Activated CD8-positive, alpha-beta memory T cell treated with anti-CD3 and anti-CD28 coated beads, Interleukin-2, amount 10 ng/mL, durations not matched to agents 7 days and 5 days (primary cell): ENCODE data around the gene LRMDA. TPM values are rescaled to one million over a fixed set of nuclear protein-coding genes. Genes with fewer than 3 reads are reported as not detected.

ENCODE experiments used
- ATAC-seq: fragments of 150-1000 bp; cut with Tn5 transposase; one replicate; pipeline ENCODE4 v1.10.0; 2021; ENCODE audit warnings: moderate library complexity
- CTCF ChIA-PET: fragments of 350-600 bp; sonication (Branson Sonifier 250); formaldehyde crosslinking; loops from one replicate; lab custom pipeline; 2021; ENCODE audit warnings: antibody characterized with exemption; lab: Charles Lee
- DNase-seq: peaks from one replicate; pipeline ENCODE4 v3.0.0-alpha.2; 2020
- H3K27ac Mint-ChIP-seq: one replicate; pipeline ENCODE4 v1.8.0; 2021; ENCODE audit warnings: mild to moderate bottlenecking, mixed read lengths
- H3K27me3 Mint-ChIP-seq: one replicate; pipeline ENCODE4 v1.8.0; 2021; ENCODE audit warnings: mixed read lengths
- H3K36me3 Mint-ChIP-seq: one replicate; pipeline ENCODE4 v1.8.0; 2021; ENCODE audit warnings: mild to moderate bottlenecking, mixed read lengths
- H3K4me1 Mint-ChIP-seq: one replicate; pipeline ENCODE4 v1.8.0; 2021; ENCODE audit warnings: mixed read lengths
- H3K4me3 Mint-ChIP-seq: one replicate; pipeline ENCODE4 v1.8.0; 2021; ENCODE audit warnings: mild to moderate bottlenecking, moderate library complexity, mixed read lengths
- H3K9me3 Mint-ChIP-seq: one replicate; pipeline ENCODE4 v1.8.0; 2022; ENCODE audit warnings: low read depth, mixed read lengths
- total RNA-seq, 2 experiments: library from RNA; stranded (reverse); gene quantifications; one replicate each; pipeline ENCODE4 v1.2.3, GENCODE V29; 2021

Gene LRMDA
- total RNA-seq, 2 experiments from 2014 or later, result not detected

DNA sequence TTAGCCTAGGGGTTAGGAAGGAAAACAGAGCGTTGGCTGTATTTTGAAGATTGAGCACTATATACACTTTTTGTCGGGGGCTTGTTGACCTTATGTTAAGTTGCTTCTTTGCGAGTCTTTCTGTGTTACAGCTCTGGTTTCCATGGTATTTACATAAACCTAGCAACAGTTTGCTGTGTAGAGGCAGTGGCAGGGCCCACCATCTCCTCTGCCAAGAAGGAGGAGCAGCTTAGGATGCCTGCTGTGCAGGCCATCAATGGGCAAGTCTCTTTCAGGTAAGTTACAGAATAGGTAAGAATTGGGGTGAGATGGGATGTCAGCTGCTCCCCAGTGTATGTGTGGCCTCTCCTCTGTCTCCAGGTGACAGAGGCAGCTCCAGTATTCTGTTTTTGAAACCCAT, 485.5 kb downstream of the LRMDA start:
- Mint-ChIP-seq H3K9me3 (no peaks in the 10 kb centered on the region), H3K4me1 (no peaks in the 10 kb centered on the region), H3K36me3 (no peaks in the 10 kb centered on the region), H3K4me3 (no peak overlapping the region), H3K27me3 (no peaks in the 10 kb centered on the region), H3K27ac (no peak overlapping the region)
- no peak for DNase-seq
- no peak for ATAC-seq
- CTCF ChIA-PET, result no interaction called here

DNA sequence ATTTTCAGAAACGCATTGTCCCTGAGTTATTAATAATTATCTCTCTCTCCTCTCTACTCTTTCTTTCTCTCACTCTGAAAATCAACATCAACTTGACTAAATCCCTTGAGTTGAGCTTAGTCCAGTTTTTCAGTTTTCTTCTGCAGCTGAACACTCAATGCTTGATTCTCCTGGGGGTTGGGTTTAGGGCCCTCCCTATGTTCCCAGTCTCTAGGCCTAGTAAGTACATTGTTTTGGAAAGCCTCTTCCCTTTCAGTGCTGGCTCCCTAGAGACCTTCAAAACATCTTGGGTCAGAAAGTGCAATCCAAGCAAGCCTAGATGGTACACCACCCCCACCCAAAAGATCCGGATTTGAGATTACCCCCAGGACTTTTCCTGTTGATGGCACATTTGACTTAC, 488.5 kb downstream of the LRMDA start:
- Mint-ChIP-seq H3K27ac (no peak overlapping the region), H3K4me1 (no peaks in the 10 kb centered on the region), H3K36me3 (no peaks in the 10 kb centered on the region), H3K4me3 (no peak overlapping the region), H3K27me3 (peaks cover 4% of the 10 kb centered on the region), H3K9me3 (no peaks in the 10 kb centered on the region)
- DNase-seq, result no peak
- CTCF ChIA-PET, result no interaction called here
- ATAC-seq, result no peak

DNA sequence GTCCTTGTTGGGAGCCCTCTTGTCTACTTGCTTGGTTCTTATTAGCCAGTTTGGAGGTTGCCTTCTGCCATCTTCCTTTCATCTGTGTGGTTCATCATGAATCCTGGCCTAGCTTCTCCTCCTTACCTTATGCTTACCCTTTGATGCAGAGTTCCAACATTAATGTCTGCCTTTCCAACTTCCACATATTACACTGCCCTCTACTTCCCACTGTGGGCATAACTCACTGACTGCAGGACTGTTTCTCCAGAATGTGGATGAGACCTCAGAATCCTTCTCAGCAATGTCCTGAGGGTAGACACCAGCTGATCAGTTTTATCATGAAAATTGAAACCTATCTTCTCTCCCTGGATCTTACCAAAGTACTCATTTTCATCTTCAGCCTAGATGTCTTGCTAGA, 491.0 kb downstream of the LRMDA start:
- peaks cover 4% of the 10 kb centered on the region for H3K27me3 Mint-ChIP-seq
- no peaks in the 10 kb centered on the region for H3K36me3 Mint-ChIP-seq
- CTCF ChIA-PET, result no interaction called here
- H3K27ac Mint-ChIP-seq, result no peak overlapping the region
- H3K4me1 Mint-ChIP-seq, result no peaks in the 10 kb centered on the region
- no peak for DNase-seq
- ATAC-seq, result no peak
- no peak overlapping the region for H3K4me3 Mint-ChIP-seq
- H3K9me3 Mint-ChIP-seq, result no peaks in the 10 kb centered on the region

DNA sequence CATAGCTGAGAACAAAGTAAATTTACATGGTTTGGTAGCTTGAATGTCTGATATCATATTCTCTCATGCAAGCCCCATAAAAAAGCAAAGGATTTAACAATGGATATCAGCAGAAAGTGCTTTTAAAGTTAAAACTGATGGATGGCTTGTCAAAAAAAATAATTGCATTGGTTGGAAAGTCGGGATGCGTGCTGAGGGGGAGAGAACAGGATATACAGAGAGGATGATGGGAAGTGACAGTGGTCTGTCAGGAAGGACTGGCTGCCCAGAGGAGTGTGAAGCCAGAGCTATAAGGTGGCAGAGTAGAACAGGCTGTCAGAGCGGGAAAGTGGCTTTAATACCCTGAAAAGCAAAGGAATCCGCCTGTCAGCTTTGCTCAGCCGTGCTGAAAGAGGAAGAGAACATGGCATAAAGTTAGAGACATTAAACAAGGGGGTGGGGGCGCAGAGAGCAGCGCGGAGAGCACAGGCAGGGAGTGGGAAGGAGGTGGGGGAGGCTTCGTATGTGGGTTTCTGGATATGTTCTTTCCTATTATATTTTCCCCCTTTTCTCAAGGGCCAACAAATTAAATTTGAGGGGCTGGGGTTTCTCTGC, 493.0 kb downstream of the LRMDA start:
- DNase-seq (no peak), ATAC-seq (no peak)
- Mint-ChIP-seq H3K9me3 (no peaks in the 10 kb centered on the region), H3K36me3 (no peaks in the 10 kb centered on the region), H3K4me3 (no peak overlapping the region), H3K27me3 (peaks cover 4% of the 10 kb centered on the region), H3K27ac (no peak overlapping the region), H3K4me1 (no peaks in the 10 kb centered on the region)
- CTCF ChIA-PET, result no interaction called here

DNA sequence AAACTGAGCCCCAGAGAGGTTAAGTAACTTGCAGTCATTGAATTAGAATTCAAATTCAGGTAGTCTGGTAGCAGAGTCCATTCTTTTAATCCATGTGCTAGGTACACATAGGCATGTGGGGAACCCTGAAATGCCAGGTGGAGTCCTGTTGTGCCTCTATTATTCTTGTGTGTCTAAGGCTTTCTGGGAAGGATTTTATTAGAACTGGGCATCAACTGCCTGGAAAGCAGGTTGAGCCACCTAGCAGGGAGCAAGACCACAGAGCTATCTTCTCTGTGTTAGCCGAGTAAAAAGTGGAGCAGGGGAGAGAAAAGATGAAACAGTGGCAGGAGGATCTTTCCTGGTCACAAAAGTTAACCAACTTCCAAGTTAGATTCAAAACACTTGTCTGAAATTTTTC, 494.6 kb downstream of the LRMDA start:
- CTCF ChIA-PET, result no interaction called here
- H3K4me1 Mint-ChIP-seq, result no peaks in the 10 kb centered on the region
- H3K4me3 Mint-ChIP-seq, result no peak overlapping the region
- H3K36me3 Mint-ChIP-seq, result no peaks in the 10 kb centered on the region
- no peaks in the 10 kb centered on the region for H3K9me3 Mint-ChIP-seq
- peaks cover 4% of the 10 kb centered on the region for H3K27me3 Mint-ChIP-seq
- DNase-seq, result no peak
- no peak for ATAC-seq
- no peak overlapping the region for H3K27ac Mint-ChIP-seq

DNA sequence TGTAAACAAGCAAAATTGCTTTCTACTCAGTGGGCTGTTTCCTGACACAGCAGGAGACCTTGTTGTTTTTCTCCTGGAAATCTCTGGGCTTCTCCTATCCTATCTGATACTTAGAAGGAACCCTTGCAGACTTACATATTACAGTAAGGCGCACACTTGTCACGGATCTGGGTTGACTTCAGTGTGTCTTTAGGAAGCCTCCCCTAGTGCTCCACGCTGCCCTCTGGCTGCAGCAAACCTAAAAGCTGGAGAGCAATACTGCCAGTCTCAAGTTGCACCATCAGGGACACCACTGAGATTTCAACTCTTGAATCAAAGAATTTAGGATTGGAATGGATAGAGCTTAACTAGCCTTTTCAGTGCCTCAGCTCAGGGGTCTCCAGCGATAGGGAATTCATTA, 495.3 kb downstream of the LRMDA start:
- DNase-seq, result no peak
- no peak overlapping the region for H3K27ac Mint-ChIP-seq
- ATAC-seq, result no peak
- peaks cover 4% of the 10 kb centered on the region for H3K27me3 Mint-ChIP-seq
- H3K4me3 Mint-ChIP-seq, result no peak overlapping the region
- H3K9me3 Mint-ChIP-seq, result no peaks in the 10 kb centered on the region
- H3K4me1 Mint-ChIP-seq, result no peaks in the 10 kb centered on the region
- CTCF ChIA-PET, result no interaction called here
- no peaks in the 10 kb centered on the region for H3K36me3 Mint-ChIP-seq

DNA sequence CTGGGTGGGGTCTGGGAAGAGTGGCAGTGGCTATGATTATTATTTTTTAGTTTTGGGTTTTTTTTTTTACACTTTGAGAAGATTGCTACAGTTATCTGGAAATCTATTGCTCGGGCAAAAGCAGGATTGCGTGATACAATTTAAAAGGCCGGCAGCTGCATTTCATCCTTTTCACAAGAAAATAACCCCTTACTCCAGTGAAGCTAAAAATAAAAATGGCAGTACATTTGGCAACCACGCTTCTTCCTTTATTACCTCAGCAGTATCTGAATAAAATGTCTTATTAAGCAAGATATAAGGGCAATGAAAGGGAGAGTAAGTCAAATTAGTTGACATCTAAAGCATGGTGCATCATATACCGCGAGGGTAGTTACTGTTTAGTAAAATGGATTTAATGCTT, 496.8 kb downstream of the LRMDA start:
- Mint-ChIP-seq H3K4me1 (no peaks in the 10 kb centered on the region), H3K27ac (no peak overlapping the region), H3K4me3 (no peak overlapping the region), H3K9me3 (no peaks in the 10 kb centered on the region), H3K27me3 (peaks cover 4% of the 10 kb centered on the region), H3K36me3 (no peaks in the 10 kb centered on the region)
- CTCF ChIA-PET, result no interaction called here
- DNase-seq (no peak), ATAC-seq (no peak)

DNA sequence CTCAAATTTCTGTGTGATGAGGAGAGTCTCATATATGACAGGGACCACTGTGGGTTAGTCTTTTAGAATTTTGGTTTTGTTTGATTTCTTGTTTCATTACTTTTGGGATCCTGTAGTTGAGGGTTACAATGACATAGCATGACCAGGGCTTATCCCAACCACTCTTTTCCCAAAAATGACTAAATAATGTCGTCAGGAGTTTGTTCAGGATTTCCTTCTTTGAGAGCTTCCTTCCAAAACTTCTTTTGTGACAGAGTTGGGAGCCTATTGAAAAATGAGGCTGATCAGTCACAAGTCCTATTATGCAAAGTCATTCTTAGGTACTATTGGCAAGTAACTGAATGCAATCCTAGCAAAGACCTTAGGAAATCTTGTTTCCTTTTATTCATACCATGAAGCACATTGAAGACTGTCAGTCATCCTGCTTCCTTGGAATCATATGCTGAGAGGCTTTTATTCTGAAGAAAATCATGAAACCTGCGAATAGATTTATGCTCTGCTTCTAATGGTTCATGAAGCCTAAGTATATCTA, 498.3 kb downstream of the LRMDA start:
- Mint-ChIP-seq H3K27me3 (no peaks in the 10 kb centered on the region), H3K9me3 (no peaks in the 10 kb centered on the region), H3K4me1 (no peaks in the 10 kb centered on the region)

DNA sequence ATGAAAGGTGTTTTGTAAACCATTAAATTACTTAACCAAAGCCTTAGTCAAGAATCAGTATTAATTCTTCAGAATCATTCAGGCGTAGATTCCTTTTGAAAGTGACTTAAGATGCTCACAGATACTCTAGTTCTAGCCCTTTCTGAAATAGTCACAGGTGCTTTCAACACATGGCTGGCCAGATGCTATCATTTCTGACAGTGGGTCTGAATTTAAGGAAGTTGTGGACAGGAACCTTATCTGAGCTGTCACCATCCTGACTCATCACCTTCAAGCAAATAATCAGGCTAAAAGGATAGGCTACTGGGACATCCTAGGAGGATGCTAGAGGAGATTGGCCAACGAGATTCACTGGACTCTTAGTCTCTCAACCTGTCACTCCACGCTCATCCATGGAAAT, 501.5 kb downstream of the LRMDA start:
- no peak for ATAC-seq
- H3K9me3 Mint-ChIP-seq, result no peaks in the 10 kb centered on the region
- H3K27ac Mint-ChIP-seq, result no peak overlapping the region

More for the DNA sequence above, 498.3 kb downstream of the LRMDA start:
- no peak for ATAC-seq
- no peak for DNase-seq
- Mint-ChIP-seq H3K4me3 (no peak overlapping the region), H3K36me3 (no peaks in the 10 kb centered on the region), H3K27ac (no peak overlapping the region)
- CTCF ChIA-PET, result no interaction called here

DNA sequence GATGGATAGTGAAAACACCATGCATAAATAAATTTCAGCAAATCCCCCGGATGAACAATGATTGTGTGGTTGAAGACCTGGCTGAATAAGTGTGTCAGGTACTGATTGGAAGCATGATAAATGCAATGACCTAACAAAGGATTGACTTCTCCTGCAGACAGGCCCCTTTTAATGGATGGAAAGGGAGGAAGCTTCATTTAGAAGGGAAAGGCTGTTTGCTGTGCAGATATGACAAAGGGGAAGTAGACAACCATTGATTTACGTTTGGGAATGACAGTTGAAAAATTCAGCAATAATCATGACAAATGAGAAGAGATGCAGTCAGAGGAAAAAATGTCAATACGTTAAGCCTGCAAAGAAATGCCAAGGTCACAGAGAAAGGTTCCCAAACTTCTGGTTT, 503.8 kb downstream of the LRMDA start:
- ATAC-seq (no peak), DNase-seq (no peak)
- H3K9me3 Mint-ChIP-seq, result no peaks in the 10 kb centered on the region
- CTCF ChIA-PET, result no interaction called here
- no peaks in the 10 kb centered on the region for H3K27me3 Mint-ChIP-seq
- no peak overlapping the region for H3K27ac Mint-ChIP-seq
- H3K4me1 Mint-ChIP-seq, result no peaks in the 10 kb centered on the region
- no peak overlapping the region for H3K4me3 Mint-ChIP-seq
- H3K36me3 Mint-ChIP-seq, result no peaks in the 10 kb centered on the region

More for the DNA sequence above, 501.5 kb downstream of the LRMDA start:
- Mint-ChIP-seq H3K4me1 (no peaks in the 10 kb centered on the region), H3K27me3 (no peaks in the 10 kb centered on the region), H3K4me3 (no peak overlapping the region), H3K36me3 (no peaks in the 10 kb centered on the region)
- CTCF ChIA-PET, result no interaction called here
- no peak for DNase-seq

DNA sequence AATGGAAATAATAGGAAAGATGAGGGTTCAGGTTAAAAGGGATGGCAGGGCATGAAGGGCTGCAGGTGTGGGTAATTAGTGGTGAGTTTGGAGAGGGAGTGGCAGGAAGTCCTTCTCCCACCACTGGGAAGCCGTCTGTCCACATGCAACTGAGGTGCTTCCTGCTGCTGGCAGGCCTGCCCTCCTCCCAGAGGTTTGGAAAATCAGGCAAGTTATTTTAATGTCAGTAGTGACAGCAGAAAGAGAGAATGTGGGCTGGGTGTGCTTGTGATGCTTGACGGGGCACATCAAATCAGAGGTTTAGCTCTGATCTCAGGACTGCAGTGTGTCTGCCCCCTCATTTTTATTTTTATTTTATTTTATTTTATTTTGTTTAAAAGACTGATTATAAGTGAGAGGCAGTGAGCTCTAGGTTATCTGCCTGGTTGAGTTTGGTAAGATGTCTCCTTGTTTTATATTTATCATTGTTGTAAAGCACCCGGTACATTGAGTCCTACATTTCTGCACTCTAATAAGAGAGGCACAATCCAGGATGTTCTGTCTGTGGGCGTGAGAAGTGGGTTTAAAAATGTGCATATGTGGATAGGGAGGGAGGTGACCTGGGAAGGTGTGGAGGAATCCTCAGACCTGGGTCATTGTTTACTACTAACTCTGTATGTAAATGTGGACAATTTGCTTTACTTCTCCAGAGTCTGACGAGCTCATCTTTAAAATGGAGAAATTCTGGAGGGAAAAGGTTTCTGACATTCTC, 504.4 kb downstream of the LRMDA start:
- Mint-ChIP-seq H3K27ac (no peak overlapping the region), H3K9me3 (no peaks in the 10 kb centered on the region), H3K36me3 (no peaks in the 10 kb centered on the region), H3K4me3 (no peak overlapping the region), H3K27me3 (no peaks in the 10 kb centered on the region), H3K4me1 (no peaks in the 10 kb centered on the region)
- DNase-seq, result no peak
- no peak for ATAC-seq
- CTCF ChIA-PET, result no interaction called here

DNA sequence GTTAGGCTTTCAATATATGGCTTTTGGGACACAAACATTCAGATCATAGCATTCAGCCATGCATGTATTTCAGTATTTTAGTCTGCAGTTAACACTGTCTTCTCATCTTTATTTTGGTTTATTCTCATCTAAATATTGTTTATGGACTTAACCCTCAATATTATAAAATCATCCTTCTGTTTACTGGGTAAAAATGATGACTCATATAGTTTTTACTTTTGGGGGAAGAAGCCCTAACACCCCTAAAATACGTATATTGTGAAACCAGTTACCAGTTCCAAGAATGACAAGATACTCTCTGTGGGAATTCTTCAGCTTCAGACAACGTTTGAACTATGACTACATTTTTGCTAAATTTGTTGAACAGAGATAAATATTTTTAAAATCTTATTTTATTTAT, 505.4 kb downstream of the LRMDA start:
- Mint-ChIP-seq H3K9me3 (no peaks in the 10 kb centered on the region), H3K27ac (no peak overlapping the region), H3K27me3 (no peaks in the 10 kb centered on the region), H3K4me3 (no peak overlapping the region), H3K4me1 (no peaks in the 10 kb centered on the region), H3K36me3 (no peaks in the 10 kb centered on the region)
- no peak for DNase-seq
- CTCF ChIA-PET, result no interaction called here
- ATAC-seq, result no peak

DNA sequence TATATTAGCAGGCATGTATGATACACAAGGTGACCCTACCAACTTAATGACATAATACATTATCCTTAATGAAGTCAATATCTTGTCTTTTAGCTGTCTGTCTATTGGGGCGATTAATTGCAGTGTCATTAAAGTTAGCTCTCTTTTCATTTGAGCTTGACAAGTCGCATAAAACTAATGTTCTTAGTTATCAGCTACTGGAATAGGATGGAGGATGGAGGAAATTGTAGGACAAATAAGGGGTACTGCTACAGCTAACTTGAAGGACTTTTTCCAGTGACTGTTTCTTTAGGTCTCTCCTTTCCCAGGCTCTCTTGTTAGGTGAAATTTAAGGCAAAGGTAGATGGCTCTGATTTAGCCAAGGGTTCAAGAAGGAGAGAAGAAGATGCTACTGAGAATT, 506.4 kb downstream of the LRMDA start:
- Mint-ChIP-seq H3K9me3 (no peaks in the 10 kb centered on the region), H3K36me3 (no peaks in the 10 kb centered on the region), H3K27me3 (no peaks in the 10 kb centered on the region), H3K4me1 (no peaks in the 10 kb centered on the region), H3K4me3 (no peak overlapping the region), H3K27ac (no peak overlapping the region)
- DNase-seq, result no peak
- CTCF ChIA-PET, result no interaction called here
- ATAC-seq, result no peak

DNA sequence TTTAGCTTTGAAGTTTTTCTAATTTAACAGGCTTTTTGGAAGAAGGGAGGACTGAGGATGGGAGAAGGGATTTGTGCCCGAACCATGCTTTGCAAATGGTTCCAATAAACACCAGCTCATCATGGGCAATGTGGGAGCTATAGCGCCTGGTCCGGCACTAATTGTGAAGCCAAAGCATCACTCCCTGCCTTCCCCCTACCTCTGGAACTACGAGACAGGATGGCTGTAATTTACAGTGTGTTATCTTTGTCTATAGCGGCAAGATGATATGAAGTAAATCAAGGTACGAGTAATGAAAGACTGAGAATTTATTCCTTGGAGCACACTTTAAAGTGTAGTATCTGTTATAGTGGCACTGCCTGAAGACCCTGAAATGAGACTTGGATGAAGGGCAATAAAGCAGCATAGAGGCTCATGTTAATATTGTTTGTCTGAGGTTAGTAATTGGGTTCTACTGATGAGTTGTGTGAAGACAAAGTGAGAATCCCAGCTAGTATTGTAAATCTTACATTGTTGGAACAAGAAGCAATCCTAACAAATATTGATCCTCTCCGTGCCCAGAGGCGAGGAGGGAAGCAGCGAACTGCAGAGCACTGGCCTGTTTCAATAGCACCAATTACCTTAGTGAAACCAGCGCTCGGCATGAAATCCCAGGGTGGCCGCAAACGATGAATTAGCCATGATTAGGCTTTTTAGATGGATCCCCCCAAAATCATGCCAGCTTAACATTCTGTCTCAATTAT, 507.1 kb downstream of the LRMDA start:
- no peaks in the 10 kb centered on the region for H3K9me3 Mint-ChIP-seq
- no peak overlapping the region for H3K27ac Mint-ChIP-seq
- no peak overlapping the region for H3K4me3 Mint-ChIP-seq
- ATAC-seq, result no peak
- CTCF ChIA-PET, result no interaction called here
- no peaks in the 10 kb centered on the region for H3K27me3 Mint-ChIP-seq
- DNase-seq, result no peak
- H3K36me3 Mint-ChIP-seq, result no peaks in the 10 kb centered on the region
- H3K4me1 Mint-ChIP-seq, result no peaks in the 10 kb centered on the region
